PC-9 (cell line): ENCODE results near the gene ADAM8. TPM values are rescaled to one million over a fixed set of nuclear protein-coding genes. Genes with fewer than 3 reads are reported as not detected.

ENCODE experiments used
- BruUV-seq: library from RNA; stranded (reverse); fragments of 400-500 nt; replicated peaks from 2 replicates; lab custom pipeline; 2021; lab: Mats Ljungman, UMichigan
- CTCF ChIA-PET: fragments of 300-600 bp; sonication (Branson Sonifier 250); formaldehyde crosslinking; loops from one replicate; lab custom pipeline; 2022; ENCODE audit warnings: antibody characterized with exemption; lab: Charles Lee
- POLR2A ChIA-PET: fragments of 300-600 bp; sonication (Branson Sonifier 250); formaldehyde crosslinking; loops from one replicate; lab custom pipeline; 2022; ENCODE audit warnings: antibody characterized with exemption; ENCODE audit not compliant: unreplicated experiment; lab: Charles Lee
- DNase-seq, 2 experiments: peaks; one replicate each; pipeline versions ENCODE4 v3.0.0 to v3.0.0-alpha.2; 2015 to 2022; ENCODE audit warnings: mixed read lengths in 1 of 2
- H2AFZ ChIP-seq: fragments of 200-600 bp; sonication (generic); 2 replicates; pipeline ENCODE4 v1.8.1; 2017; ENCODE audit warnings: antibody characterized with exemption
- H3F3A ChIP-seq: fragments of 200-600 bp; sonication (generic); 2 replicates; pipeline ENCODE4 v1.8.1; 2017; ENCODE audit warnings: antibody characterized with exemption, mild to moderate bottlenecking, low read depth; ENCODE audit not compliant: insufficient read depth
- H3K27ac ChIP-seq: fragments of 200-600 bp; sonication (generic); 2 replicates; pipeline ENCODE4 v1.6.1; 2016; ENCODE audit warnings: mixed run types
- H3K27me3 ChIP-seq: fragments of 200-600 bp; sonication (generic); 2 replicates; pipeline ENCODE4 v1.6.1; 2016; ENCODE audit warnings: low read depth, mixed run types; ENCODE audit not compliant: insufficient read depth
- H3K36me3 ChIP-seq: fragments of 200-600 bp; sonication (generic); 2 replicates; pipeline ENCODE4 v1.6.1; 2016; ENCODE audit warnings: low read depth, mixed run types
- H3K4me1 ChIP-seq: fragments of 200-600 bp; sonication (generic); replicated peaks from 2 replicates; pipeline ENCODE4 v1.6.1; 2016; ENCODE audit warnings: mixed run types; ENCODE audit not compliant: insufficient read depth
- H3K4me2 ChIP-seq: fragments of 200-600 bp; sonication (generic); 2 replicates; pipeline ENCODE4 v1.6.1; 2017; ENCODE audit warnings: mixed run types
- H3K4me3 ChIP-seq: fragments of 200-600 bp; sonication (generic); 2 replicates; pipeline ENCODE4 v1.6.1; 2016; ENCODE audit warnings: mixed run types
- H3K79me2 ChIP-seq: fragments of 200-600 bp; sonication (generic); 2 replicates; pipeline ENCODE4 v1.6.1; 2017; ENCODE audit warnings: low read depth, mixed run types
- H3K9me2 ChIP-seq: fragments of 200-600 bp; sonication (generic); 2 replicates; pipeline ENCODE4 v1.8.1; 2017; ENCODE audit warnings: mild to moderate bottlenecking; ENCODE audit not compliant: insufficient read depth
- H3K9me3 ChIP-seq: fragments of 200-600 bp; sonication (generic); 2 replicates; pipeline ENCODE4 v1.8.1; 2016; ENCODE audit warnings: low read depth; ENCODE audit not compliant: insufficient read depth
- H4K20me1 ChIP-seq: fragments of 200-600 bp; sonication (generic); 2 replicates; pipeline ENCODE4 v1.8.1; 2017; ENCODE audit not compliant: insufficient read depth
- CTCF ChIP-seq: fragments of 200-600 bp; sonication (generic); conservative IDR thresholded peaks from 2 replicates; pipeline ENCODE4 v1.6.1; 2017; ENCODE audit warnings: mixed run types, antibody characterized with exemption, mild to moderate bottlenecking, moderate library complexity
- EZH2 ChIP-seq: fragments of 200-600 bp; sonication (generic); IDR thresholded peaks from 2 replicates; pipeline ENCODE4 v1.8.0; 2017; ENCODE audit warnings: antibody characterized with exemption, low read depth
- intact Hi-C: fragments of 100-400 bp; cut with micrococcal nuclease; formaldehyde crosslinking; loops from one replicate; pipeline ENCODE4 v1.10.0; 2022; ENCODE audit not compliant: unreplicated experiment
- total RNA-seq: library from RNA; stranded (reverse); gene quantifications from 2 replicates; pipeline ENCODE4 v1.2.3, GENCODE V29; 2021

Gene ADAM8
- total RNA-seq, 1 experiment from 2014 or later = 18.3 TPM

GRCh38 chr10:133214468-133215410 is 61.9 kb downstream of the ADAM8 start:
- no TSS peak for BruUV-seq
- CTCF ChIA-PET = no interaction called here

GRCh38 chr10:133213641-133214467 is 62.8 kb downstream of the ADAM8 start:
- ChIA-PET POLR2A (no interaction called here), CTCF (no interaction called here)
- no peaks in the 10 kb centered on the region for H4K20me1 ChIP-seq
- H3F3A ChIP-seq = no peaks in the 10 kb centered on the region
- H3K4me1 ChIP-seq = no peaks in the 10 kb centered on the region
- no peaks in the 10 kb centered on the region for H3K79me2 ChIP-seq
- H3K4me3 ChIP-seq = no peak overlapping the region
- no peak overlapping the region for H2AFZ ChIP-seq
- intact Hi-C loops = no loop called here
- DNase-seq = no peak
- no peak overlapping the region for H3K27ac ChIP-seq
- no TSS peak for BruUV-seq
- H3K9me3 ChIP-seq = no peaks in the 10 kb centered on the region
- H3K27me3 ChIP-seq = peaks cover 46% of the 10 kb centered on the region
- H3K4me2 ChIP-seq = no peak overlapping the region
- no peaks in the 10 kb centered on the region for H3K9me2 ChIP-seq
- no peaks in the 10 kb centered on the region for H3K36me3 ChIP-seq
- TF ChIP-seq EZH2 (no peak), CTCF (no peak)

More at GRCh38 chr10:133214468-133215410, 61.9 kb downstream of the ADAM8 start:
- Histone ChIP-seq H3F3A (no peaks in the 10 kb centered on the region), H3K27ac (no peak overlapping the region), H4K20me1 (no peaks in the 10 kb centered on the region), H2AFZ (no peak overlapping the region), H3K4me3 (no peak overlapping the region), H3K9me2 (no peaks in the 10 kb centered on the region), H3K4me1 (no peaks in the 10 kb centered on the region), H3K4me2 (no peak overlapping the region), H3K79me2 (no peaks in the 10 kb centered on the region), H3K27me3 (peaks cover 46% of the 10 kb centered on the region), H3K9me3 (no peaks in the 10 kb centered on the region), H3K36me3 (no peaks in the 10 kb centered on the region)
- POLR2A ChIA-PET = interaction anchor here (0.6 kb wide), 1 partner anchor 89 kb away, joined by 3 read pairs; no protein-coding TSS in a partner anchor
- TF ChIP-seq EZH2 (no peak), CTCF (no peak)
- no peak for DNase-seq
- intact Hi-C loops = no loop called here

GRCh38 chr10:133212853-133213494 is 63.7 kb downstream of the ADAM8 start:
- no TSS peak for BruUV-seq
- Histone ChIP-seq H3K9me3 (no peaks in the 10 kb centered on the region), H3K9me2 (no peaks in the 10 kb centered on the region), H3K79me2 (no peaks in the 10 kb centered on the region), H3K4me2 (no peak overlapping the region), H3K27ac (no peak overlapping the region), H3K36me3 (no peaks in the 10 kb centered on the region), H4K20me1 (no peaks in the 10 kb centered on the region), H3K4me3 (no peak overlapping the region), H3K4me1 (no peaks in the 10 kb centered on the region), H2AFZ (no peak overlapping the region), H3F3A (no peaks in the 10 kb centered on the region), H3K27me3 (peaks cover 46% of the 10 kb centered on the region)
- ChIA-PET CTCF (no interaction called here), POLR2A (no interaction called here)
- TF ChIP-seq CTCF (no peak), EZH2 (no peak)
- intact Hi-C loops = no loop called here
- no peak for DNase-seq
